A673 (cell line): ENCODE measurements around the gene KHNYN.

Experiments
- EZH2 ChIP-seq: fragments of 200-600 bp; sonication (generic); IDR thresholded peaks from 2 replicates; pipeline ENCODE4 v1.6.1; 2017; ENCODE audit warnings: borderline replicate concordance, low read depth, mild to moderate bottlenecking, mixed read lengths, antibody characterized with exemption, low read length; ENCODE audit not compliant: poor library complexity, severe bottlenecking
- TF ChIP-seq, protein P1 (sequence below): fragments of 300-800, 200-600 bp; sonication (generic); conservative IDR thresholded peaks from 2 replicates; pipeline ENCODE4 v1.5.1; 2017; ENCODE audit warnings: low read depth, mild to moderate bottlenecking, antibody characterized with exemption, low read length, moderate library complexity, mixed read lengths

GRCh38 chr14:24463884-24464785, 34.4 kb downstream of the KHNYN start:
- TF ChIP-seq, protein P1, sequence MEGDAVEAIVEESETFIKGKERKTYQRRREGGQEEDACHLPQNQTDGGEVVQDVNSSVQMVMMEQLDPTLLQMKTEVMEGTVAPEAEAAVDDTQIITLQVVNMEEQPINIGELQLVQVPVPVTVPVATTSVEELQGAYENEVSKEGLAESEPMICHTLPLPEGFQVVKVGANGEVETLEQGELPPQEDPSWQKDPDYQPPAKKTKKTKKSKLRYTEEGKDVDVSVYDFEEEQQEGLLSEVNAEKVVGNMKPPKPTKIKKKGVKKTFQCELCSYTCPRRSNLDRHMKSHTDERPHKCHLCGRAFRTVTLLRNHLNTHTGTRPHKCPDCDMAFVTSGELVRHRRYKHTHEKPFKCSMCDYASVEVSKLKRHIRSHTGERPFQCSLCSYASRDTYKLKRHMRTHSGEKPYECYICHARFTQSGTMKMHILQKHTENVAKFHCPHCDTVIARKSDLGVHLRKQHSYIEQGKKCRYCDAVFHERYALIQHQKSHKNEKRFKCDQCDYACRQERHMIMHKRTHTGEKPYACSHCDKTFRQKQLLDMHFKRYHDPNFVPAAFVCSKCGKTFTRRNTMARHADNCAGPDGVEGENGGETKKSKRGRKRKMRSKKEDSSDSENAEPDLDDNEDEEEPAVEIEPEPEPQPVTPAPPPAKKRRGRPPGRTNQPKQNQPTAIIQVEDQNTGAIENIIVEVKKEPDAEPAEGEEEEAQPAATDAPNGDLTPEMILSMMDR: no peak
- no peak for TF ChIP-seq EZH2
